ENCODE measurements around the gene RAB1B. TPM values are rescaled to one million over a fixed set of nuclear protein-coding genes. Genes with fewer than 3 reads are reported as not detected.
"Not testable (repeated sequence)": the region's sequence is repeated elsewhere in the genome, so short reads cannot be mapped to it uniquely, and the experiment has no call there.

RAB1B gene
- total RNA-seq, 1 donor from 2014 or later: 138 TPM

DNA sequence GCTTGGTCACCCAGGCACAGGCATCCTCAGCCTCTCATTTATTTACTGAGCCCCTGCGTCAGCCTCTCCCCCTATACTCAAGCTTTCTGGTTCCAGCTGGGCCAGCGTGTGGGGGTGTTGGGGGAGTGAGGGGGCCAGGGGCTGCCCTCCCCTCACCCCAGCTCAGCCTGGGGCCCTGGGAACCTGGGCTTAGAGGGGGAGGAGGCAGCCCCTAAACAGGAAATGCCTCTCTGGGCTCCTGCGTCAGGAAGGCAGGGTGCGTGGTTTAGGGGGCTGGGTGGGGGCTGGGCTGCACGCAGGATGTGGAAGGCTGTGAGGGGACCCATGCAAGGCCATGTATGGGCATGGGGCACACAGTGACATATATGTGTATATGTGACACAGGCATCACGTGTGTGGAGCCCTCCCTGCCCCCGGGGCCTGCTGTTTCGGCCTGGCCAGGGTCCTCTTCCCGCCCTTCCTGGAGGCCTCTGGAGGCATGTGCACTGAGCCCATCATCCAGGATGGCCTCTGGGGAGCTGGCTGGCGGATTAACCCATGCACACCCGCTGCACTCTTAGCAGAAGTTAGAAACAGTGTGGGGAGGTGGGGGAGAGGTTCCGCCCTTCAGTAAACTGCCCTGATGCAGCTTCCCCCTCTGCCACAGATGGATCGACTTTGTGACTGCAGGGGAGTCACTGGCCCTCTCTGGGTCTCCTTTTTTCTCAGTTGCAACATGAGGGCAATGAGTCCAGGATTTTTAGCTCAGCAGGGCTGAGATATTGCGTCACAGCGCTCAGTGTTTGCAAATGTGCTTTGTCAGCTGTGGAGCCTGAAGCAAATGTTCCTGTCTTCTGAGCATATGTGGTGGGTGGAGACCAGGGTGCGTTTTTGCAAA lies 49.5 kb downstream of the RAB1B start:
- DNase-seq (ENCODE audit: low spot score): no peak

GRCh38 chr11:66318600-66318970 lies 50.1 kb downstream of the RAB1B start:
- DNase-seq (ENCODE audit: low spot score): no peak

DNA sequence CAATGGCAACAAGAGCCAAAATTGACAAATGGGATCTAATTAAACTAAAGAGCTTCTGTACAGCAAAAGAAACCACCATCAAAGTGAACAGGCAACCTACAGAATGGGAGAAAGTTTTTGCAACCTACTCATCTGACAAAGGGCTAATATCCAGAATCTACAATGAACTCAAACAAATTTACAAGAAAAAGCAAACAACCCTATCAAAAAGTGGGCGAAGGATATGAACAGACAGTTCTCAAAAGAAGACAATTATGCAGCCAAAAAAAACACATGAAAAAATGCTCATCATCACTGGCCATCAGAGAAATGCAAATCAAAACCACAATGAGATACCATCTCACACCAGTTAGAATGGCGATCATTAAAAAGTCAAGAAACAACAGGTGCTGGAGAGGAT lies 51.9 kb downstream of the RAB1B start:
- not testable (repeated sequence) for DNase-seq (ENCODE audit: low spot score)

DNA sequence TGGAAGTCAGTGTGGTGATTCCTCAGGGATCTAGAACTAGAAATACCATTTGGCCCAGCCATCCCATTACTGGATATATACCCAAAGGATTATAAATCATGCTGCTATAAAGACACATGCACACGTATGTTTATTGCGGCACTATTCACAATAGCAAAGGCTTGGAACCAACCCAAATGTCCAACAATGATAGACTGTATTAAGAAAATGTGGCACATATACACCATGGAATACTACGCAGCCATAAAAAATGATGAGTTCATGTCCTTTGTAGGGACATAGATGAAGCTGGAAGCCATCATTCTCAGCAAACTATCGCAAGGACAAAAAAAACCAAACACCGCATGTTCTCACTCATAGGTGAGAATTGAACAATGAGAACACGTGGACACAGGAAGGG lies 52.3 kb downstream of the RAB1B start:
- not testable (repeated sequence) for DNase-seq (ENCODE audit: low spot score)

- DNase-seq (ENCODE audit: low spot score): no peak
Observed at GRCh38 chr11:66321606-66322005, 53.2 kb downstream of the RAB1B start.

DNA sequence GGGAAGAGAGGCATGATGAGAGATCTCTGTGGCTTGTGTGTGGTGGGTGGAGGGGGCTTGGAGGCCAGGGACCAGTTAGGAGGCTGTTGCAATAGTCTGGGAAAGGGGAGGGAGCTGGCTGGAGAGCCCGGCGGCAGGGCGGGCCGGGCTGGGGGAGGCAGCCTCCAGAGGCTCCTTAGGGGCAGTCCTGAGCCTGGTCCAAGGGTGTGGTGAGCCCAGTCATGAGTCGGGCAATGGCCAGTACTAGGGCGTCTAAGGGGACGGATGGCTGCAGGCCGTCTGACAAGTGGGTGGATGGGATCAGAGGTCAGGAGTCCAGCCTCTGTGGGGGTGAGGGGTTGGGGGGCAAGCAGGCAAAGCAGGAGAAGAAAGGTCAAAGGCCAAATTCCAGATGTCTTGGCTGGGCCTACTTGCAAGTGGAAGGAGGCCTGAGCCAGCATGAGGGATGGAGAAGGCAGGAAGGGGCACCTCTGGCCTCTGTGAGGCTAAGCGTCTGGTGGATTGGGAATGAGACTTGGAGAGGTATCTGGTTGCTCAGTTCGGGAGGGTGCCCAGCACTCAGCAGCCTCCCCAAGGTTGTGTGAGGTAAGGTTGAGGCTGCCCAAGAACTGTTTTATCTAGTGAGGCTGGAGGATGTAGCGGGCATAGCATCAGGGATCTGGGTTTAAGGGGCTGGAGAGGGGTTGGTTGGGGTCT lies 54.4 kb downstream of the RAB1B start:
- DNase-seq (ENCODE audit: low spot score): no peak

DNA sequence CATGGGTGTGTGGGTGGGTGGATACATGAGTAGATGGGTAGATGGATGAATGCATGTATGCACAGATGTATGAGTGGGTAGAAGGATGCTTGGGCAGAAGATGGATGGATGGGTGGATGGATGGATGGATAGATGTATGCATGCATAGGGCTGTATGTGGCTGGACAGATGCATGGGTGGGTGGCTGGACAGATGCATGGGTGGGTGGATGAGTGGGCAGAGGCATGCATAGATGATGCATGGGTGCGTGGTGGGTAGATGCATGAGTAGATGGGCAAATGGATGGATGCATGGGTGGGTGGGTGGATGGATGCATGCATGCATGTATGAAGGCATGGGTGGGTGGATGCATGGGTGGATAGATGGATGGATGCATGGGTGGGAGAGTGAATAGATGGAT lies 55.2 kb downstream of the RAB1B start:
- DNase-seq (ENCODE audit: low spot score): no peak

DNA sequence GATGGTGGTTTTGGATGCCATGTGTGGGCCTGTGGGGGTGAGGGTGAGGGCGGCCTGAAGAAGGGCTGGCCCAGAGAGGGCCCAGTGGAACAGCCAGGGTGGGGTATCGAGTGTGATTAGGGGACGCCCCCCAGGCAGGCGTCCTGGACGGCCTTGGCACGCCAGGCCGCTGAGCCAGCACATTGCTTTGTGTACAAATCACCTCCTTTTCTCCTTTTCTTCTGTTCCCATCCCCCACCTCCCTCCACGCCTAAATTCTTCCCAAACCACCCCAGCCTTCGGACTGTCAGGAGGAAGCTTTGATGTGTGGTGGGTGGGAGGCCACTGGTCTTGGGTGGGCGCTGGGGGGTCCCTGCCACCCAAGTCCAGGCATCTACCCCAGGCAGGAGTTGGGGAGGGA lies 56.2 kb downstream of the RAB1B start:
- no peak for DNase-seq (ENCODE audit: low spot score)

GRCh38 chr11:66325263-66325671 lies 56.8 kb downstream of the RAB1B start:
- DNase-seq (ENCODE audit: low spot score): no peak

DNA sequence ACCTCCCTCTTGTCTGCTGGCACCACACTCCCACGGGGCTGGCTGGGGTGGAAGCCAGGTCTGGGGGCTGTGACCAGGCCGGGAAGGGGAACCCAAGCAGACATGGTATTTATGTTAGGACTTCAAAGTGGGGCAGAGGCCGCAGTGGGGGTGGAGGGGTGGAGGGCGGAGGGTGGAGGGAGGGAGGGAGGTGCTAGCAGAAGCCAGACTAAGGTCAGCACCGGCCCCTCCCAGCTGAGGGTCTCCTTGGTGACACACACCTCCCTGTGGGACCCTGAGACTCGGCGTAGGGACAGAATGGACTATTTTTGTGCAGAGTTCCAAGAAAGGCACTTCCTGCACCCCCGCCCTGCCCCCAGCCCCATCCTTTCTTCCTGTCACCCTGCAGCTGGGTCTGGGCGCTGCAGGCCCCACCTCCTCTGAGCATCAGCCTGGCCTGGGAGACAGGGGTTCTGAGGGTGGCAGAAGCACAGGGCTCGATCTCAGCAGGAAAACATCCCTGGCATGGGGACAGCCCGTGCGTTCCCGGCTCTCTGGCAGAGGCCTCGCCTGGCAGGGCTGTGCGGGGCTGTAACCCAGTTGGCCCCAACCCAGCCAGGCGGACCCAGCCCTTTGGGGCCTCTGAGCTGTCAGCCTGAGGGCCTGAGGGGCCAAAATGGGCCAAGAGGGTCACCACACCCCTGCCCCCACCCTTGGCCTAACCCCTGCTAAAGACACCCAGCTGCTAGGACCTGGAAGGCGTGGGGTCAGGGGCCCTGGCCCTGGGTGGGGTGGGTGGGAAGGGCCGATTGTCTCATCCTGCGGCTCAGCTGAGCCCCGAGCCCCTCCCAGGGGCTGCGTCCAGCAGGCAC lies 58.0 kb downstream of the RAB1B start:
- no peak for DNase-seq (ENCODE audit: low spot score)

Other genes with a start within 250 kb of the RAB1B start
- 0.51 TPM for gene CATSPER1, start 242.2 kb upstream of the RAB1B start, total RNA-seq
- gene GAL3ST3, start 219.5 kb upstream of the RAB1B start, total RNA-seq: not detected
- gene SF3B2, start 216.3 kb upstream of the RAB1B start, total RNA-seq: 164 TPM
- gene PACS1, start 198.4 kb upstream of the RAB1B start, total RNA-seq: 64.9 TPM
- gene KLC2, start 10.9 kb upstream of the RAB1B start, total RNA-seq: 35.0 TPM
- gene CNIH2, start 9.5 kb downstream of the RAB1B start, total RNA-seq: 0.55 TPM
- gene YIF1A, start 20.5 kb downstream of the RAB1B start, total RNA-seq: 81.7 TPM
- gene TMEM151A, start 23.3 kb downstream of the RAB1B start, total RNA-seq: 0.19 TPM
- 810 TPM for gene CD248, start 48.4 kb downstream of the RAB1B start, total RNA-seq
- 6.5 TPM for gene RIN1, start 67.8 kb downstream of the RAB1B start, total RNA-seq
- gene BRMS1, start 76.5 kb downstream of the RAB1B start, total RNA-seq: 31.8 TPM
- gene B4GAT1, start 79.0 kb downstream of the RAB1B start, total RNA-seq: 16.1 TPM
- 5.9 TPM for gene SLC29A2, start 103.1 kb downstream of the RAB1B start, total RNA-seq
- gene NPAS4, start 152.4 kb downstream of the RAB1B start, total RNA-seq: not detected
- gene MRPL11, start 170.2 kb downstream of the RAB1B start, total RNA-seq: 32.2 TPM
- gene PELI3, start 198.3 kb downstream of the RAB1B start, total RNA-seq: 11.6 TPM
- gene DPP3, start 211.8 kb downstream of the RAB1B start, total RNA-seq: 26.5 TPM
- gene BBS1, start 242.0 kb downstream of the RAB1B start, total RNA-seq: 14.8 TPM

Data from mesenteric fat pad (tissue), 1 donor.